ENCODE measurements around the gene COG2.
"Not testable (repeated sequence)": the region's sequence is repeated elsewhere in the genome, so short reads cannot be mapped to it uniquely, and the experiment has no call there.

The COG2 gene

GRCh38 chr1:230650300-230650699 is 8.0 kb downstream of the COG2 start (continued):
- TF ChIP-seq, protein P1, sequence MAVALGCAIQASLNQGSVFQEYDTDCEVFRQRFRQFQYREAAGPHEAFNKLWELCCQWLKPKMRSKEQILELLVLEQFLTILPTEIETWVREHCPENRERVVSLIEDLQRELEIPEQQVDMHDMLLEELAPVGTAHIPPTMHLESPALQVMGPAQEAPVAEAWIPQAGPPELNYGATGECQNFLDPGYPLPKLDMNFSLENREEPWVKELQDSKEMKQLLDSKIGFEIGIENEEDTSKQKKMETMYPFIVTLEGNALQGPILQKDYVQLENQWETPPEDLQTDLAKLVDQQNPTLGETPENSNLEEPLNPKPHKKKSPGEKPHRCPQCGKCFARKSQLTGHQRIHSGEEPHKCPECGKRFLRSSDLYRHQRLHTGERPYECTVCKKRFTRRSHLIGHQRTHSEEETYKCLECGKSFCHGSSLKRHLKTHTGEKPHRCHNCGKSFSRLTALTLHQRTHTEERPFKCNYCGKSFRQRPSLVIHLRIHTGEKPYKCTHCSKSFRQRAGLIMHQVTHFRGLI (tag by site-specific recombination; IDR thresholded peaks at IDR 0.05) = no peak
- no peak for TF ChIP-seq GLIS2 (tag by site-specific recombination; IDR thresholded peaks at IDR 0.05)

GRCh38 chr1:230651235-230651634 is 9.0 kb downstream of the COG2 start:
- no peak for TF ChIP-seq ZBTB20 (tag by site-specific recombination; IDR thresholded peaks at IDR 0.05)
- no peak for TF ChIP-seq ZNF48 (tag by site-specific recombination; IDR thresholded peaks at IDR 0.05)
- H3K36me3 ChIP-seq (ENCODE audit: control insufficient read depth in 2 of 2, insufficient read depth in 1 of 2, low read length in 2 of 2) = peaks cover 3 to 4% of the 10 kb centered on the region in 2 experiments; a peak in 1 of 3 replicates
- ChIA-PET POLR2A (interaction anchor here (1.8 kb wide), 1 partner anchor 8 kb away, joined by 4 read pairs; no protein-coding TSS in a partner anchor), CTCF (interaction anchor here (0.7 to 3.1 kb wide), 2 partner anchors 8 to 13 kb away, joined by 3 to 30 read pairs; partner anchors contain the start of gene COG2)
- no peaks in the 10 kb centered on the region for H3K4me1 ChIP-seq (ENCODE audit: control insufficient read depth, insufficient read depth, low read length)
- no peak overlapping the region for H3K27ac ChIP-seq (ENCODE audit: extremely low read depth, low read depth, low read length)
- H3K9me3 ChIP-seq (ENCODE audit: control insufficient read depth, insufficient read depth, low read depth, low read length) = no peaks in the 10 kb centered on the region
- no peak overlapping the region for H3K4me3 ChIP-seq (ENCODE audit: low read depth, low read length)

DNA sequence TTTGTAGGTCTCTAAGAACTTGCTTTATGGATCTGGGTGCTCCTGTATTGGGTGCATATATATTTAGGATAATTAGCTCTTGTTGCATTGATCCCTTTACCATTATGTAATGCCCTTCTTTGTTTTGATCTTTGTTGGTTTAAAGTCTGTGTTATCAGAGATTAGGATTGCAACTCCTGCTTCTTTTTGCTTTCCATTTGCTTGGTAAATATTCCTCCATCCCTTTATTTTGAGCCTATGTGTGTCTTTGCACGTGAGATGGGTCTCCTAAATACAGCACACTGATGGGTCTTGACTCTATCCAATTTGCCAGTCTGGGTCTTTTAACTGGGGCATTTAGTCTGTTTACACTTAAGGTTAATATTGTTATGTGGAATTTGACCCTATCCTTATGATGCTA is 14.4 kb downstream of the COG2 start:
- H3K27ac ChIP-seq (ENCODE audit: extremely low read depth, low read depth, low read length); H3K9me3 ChIP-seq (ENCODE audit: control insufficient read depth, insufficient read depth, low read depth, low read length); H3K4me1 ChIP-seq (ENCODE audit: control insufficient read depth, insufficient read depth, low read length); H3K4me3 ChIP-seq (ENCODE audit: low read depth, low read length); POLR2A ChIA-PET: not testable (repeated sequence)
- CTCF ChIA-PET = interaction anchor here (0.6 to 0.7 kb wide), 2 partner anchors 280 to 293 kb away, joined by 3 read pairs; no protein-coding TSS in a partner anchor
- H3K36me3 ChIP-seq (ENCODE audit: control insufficient read depth in 2 of 2, insufficient read depth in 1 of 2, low read length in 2 of 2) = peaks cover 21 to 23% of the 10 kb centered on the region in 2 experiments

DNA sequence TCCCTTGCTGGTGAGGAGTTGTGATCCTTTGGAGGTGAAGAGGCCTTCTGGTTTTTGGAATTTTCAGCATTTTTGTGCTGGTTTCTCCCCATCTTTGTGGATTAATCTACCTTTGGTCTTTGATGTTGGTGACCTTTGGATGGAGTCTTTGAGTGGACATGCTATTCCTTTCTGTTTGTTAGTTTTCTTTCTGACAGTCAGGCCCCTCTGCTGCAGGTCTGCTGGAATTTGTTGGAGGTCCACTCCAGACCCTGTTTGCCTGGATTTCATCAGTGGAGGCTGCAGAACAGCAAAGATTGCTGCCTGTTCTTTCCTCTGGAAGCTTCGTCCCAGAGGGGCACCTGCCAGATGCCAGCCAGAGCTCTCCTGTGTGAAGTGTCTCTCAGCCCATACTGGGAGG is 15.8 kb downstream of the COG2 start:
- H3K36me3 ChIP-seq (ENCODE audit: control insufficient read depth in 2 of 2, insufficient read depth in 1 of 2, low read length in 2 of 2) = peaks cover 26 to 32% of the 10 kb centered on the region in 2 experiments
- CTCF ChIA-PET; H3K27ac ChIP-seq (ENCODE audit: extremely low read depth, low read depth, low read length); H3K4me1 ChIP-seq (ENCODE audit: control insufficient read depth, insufficient read depth, low read length); H3K9me3 ChIP-seq (ENCODE audit: control insufficient read depth, insufficient read depth, low read depth, low read length); H3K4me3 ChIP-seq (ENCODE audit: low read depth, low read length): not testable (repeated sequence)
- POLR2A ChIA-PET = interaction anchor here (0.8 kb wide), 1 partner anchor 1099 kb away, joined by 3 read pairs; the partner anchor contains the start of gene ABCB10

DNA sequence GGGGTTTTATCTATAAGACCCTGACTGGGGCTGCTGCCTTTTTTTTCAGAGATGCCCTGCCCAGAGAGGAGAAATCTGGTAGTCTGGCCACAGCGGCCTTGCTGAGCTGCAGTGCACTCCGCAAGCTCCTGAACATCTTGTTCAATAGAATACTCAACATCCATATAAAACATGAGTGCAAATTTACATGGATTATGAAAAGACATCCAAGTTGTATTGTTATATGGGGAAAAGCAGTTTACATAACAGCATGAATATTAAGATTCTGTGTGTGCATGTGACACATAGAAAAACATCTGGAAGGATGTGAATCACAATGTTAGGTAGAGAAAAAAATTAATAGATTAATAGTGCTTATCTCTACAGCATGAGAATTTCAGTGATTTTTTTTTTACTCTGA is 16.4 kb downstream of the COG2 start:
- H3K36me3 ChIP-seq (ENCODE audit: control insufficient read depth in 2 of 2, insufficient read depth in 1 of 2, low read length in 2 of 2) = peaks cover 31 to 37% of the 10 kb centered on the region in 2 experiments
- H3K4me1 ChIP-seq (ENCODE audit: control insufficient read depth, insufficient read depth, low read length) = no peaks in the 10 kb centered on the region
- no peaks in the 10 kb centered on the region for H3K9me3 ChIP-seq (ENCODE audit: control insufficient read depth, insufficient read depth, low read depth, low read length)
- ChIA-PET CTCF (no interaction called here), POLR2A (interaction anchor here (0.8 kb wide), 1 partner anchor 1100 kb away, joined by 3 read pairs; the partner anchor contains the start of gene ABCB10)
- no peak for TF ChIP-seq SP2 (tag by site-specific recombination; IDR thresholded peaks at IDR 0.05)
- no peak for TF ChIP-seq ZNF423 (tag by site-specific recombination; IDR thresholded peaks at IDR 0.05)
- no peak for TF ChIP-seq OVOL3 (tag by site-specific recombination; IDR thresholded peaks at IDR 0.05)
- TF ChIP-seq ZNF654 (tag by site-specific recombination; IDR thresholded peaks at IDR 0.05; ENCODE audit: low read depth) = no peak
- TF ChIP-seq ZFP69B (tag by site-specific recombination; IDR thresholded peaks at IDR 0.05) = no peak
- TF ChIP-seq, protein P2, sequence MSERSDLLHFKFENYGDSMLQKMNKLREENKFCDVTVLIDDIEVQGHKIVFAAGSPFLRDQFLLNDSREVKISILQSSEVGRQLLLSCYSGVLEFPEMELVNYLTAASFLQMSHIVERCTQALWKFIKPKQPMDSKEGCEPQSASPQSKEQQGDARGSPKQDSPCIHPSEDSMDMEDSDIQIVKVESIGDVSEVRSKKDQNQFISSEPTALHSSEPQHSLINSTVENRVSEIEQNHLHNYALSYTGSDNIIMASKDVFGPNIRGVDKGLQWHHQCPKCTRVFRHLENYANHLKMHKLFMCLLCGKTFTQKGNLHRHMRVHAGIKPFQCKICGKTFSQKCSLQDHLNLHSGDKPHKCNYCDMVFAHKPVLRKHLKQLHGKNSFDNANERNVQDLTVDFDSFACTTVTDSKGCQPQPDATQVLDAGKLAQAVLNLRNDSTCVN (tag by site-specific recombination; optimal IDR thresholded peaks at IDR 0.05) = no peak
- no peak for TF ChIP-seq ZNF670 (tag by site-specific recombination; IDR thresholded peaks at IDR 0.05; ENCODE audit: low read depth)
- TF ChIP-seq CTCF (tag by site-specific recombination; IDR thresholded peaks at IDR 0.05) = no peak
- no peak for TF ChIP-seq ZNF133 (tag by site-specific recombination; IDR thresholded peaks at IDR 0.05)
- TF ChIP-seq TCF7L2 (IDR thresholded peaks at IDR 0.05; ENCODE audit: borderline replicate concordance, low read depth, low read length) = no peak
- TF ChIP-seq, protein P3, sequence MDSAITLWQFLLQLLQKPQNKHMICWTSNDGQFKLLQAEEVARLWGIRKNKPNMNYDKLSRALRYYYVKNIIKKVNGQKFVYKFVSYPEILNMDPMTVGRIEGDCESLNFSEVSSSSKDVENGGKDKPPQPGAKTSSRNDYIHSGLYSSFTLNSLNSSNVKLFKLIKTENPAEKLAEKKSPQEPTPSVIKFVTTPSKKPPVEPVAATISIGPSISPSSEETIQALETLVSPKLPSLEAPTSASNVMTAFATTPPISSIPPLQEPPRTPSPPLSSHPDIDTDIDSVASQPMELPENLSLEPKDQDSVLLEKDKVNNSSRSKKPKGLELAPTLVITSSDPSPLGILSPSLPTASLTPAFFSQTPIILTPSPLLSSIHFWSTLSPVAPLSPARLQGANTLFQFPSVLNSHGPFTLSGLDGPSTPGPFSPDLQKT (IDR thresholded peaks at IDR 0.05; ENCODE audit: borderline replicate concordance, low read depth, low read length) = no peak
- TF ChIP-seq, protein P4, sequence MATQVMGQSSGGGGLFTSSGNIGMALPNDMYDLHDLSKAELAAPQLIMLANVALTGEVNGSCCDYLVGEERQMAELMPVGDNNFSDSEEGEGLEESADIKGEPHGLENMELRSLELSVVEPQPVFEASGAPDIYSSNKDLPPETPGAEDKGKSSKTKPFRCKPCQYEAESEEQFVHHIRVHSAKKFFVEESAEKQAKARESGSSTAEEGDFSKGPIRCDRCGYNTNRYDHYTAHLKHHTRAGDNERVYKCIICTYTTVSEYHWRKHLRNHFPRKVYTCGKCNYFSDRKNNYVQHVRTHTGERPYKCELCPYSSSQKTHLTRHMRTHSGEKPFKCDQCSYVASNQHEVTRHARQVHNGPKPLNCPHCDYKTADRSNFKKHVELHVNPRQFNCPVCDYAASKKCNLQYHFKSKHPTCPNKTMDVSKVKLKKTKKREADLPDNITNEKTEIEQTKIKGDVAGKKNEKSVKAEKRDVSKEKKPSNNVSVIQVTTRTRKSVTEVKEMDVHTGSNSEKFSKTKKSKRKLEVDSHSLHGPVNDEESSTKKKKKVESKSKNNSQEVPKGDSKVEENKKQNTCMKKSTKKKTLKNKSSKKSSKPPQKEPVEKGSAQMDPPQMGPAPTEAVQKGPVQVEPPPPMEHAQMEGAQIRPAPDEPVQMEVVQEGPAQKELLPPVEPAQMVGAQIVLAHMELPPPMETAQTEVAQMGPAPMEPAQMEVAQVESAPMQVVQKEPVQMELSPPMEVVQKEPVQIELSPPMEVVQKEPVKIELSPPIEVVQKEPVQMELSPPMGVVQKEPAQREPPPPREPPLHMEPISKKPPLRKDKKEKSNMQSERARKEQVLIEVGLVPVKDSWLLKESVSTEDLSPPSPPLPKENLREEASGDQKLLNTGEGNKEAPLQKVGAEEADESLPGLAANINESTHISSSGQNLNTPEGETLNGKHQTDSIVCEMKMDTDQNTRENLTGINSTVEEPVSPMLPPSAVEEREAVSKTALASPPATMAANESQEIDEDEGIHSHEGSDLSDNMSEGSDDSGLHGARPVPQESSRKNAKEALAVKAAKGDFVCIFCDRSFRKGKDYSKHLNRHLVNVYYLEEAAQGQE (tag by site-specific recombination; IDR thresholded peaks at IDR 0.05) = no peak
- no peak overlapping the region for H3K4me3 ChIP-seq (ENCODE audit: low read depth, low read length)
- H3K27ac ChIP-seq (ENCODE audit: extremely low read depth, low read depth, low read length) = no peak overlapping the region
